SU-DHL-6 (cell line): Measurements from ENCODE around the gene PLSCR3.

Experiments
- CTCF ChIP-seq: fragments of 200-600 bp; sonication (generic); IDR thresholded peaks from one replicate; pipeline ENCODE4 v1.5.1; 2017; ENCODE audit warnings: antibody characterized with exemption, mild to moderate bottlenecking, low read length, moderate library complexity; ENCODE audit not compliant: insufficient read depth, poor library complexity, severe bottlenecking
- EZH2phosphoT487 ChIP-seq: fragments of 200-600 bp; sonication (generic), shearing (Covaris generic); conservative IDR thresholded peaks from 2 replicates; pipeline ENCODE4 v1.6.1; 2018; ENCODE audit warnings: mild to moderate bottlenecking, antibody characterized with exemption, low read length, moderate library complexity, mixed read lengths

- TF ChIP-seq CTCF (no peak), EZH2phosphoT487 (no peak)
Measured at GRCh38 chr17:7356756-7357155, 37.6 kb downstream of the PLSCR3 start.
